ENCODE measurements around the gene SKAP2.

DNA sequence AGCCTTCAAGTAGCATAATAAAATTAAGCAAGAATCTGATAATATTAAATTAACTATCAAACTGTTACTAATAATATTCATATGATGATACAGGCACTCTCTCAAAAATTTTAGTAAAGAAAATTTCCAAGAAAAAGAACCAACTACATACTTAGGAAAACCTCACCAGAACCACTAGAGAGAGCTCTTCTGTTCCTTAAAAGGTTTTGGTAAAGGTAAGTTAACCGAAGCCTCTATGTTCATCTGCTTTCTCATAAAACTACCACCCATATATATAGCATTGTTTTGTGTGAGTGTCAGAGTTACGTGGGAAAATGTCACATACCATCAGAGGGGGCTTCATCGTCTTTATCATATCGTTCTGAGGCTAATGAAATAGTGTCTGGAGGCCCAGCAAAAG is 20.7 kb downstream of the SKAP2 start:
- TF ChIP-seq CTCF (IDR thresholded peaks at IDR 0.05) (no peak), POLR2A (IDR thresholded peaks at IDR 0.05) (no peak)

Measured in thyroid gland (tissue), 4 donors.